Measurements from ENCODE around the gene TC2N. TPM values are rescaled to one million over a fixed set of nuclear protein-coding genes. Genes with fewer than 3 reads are reported as not detected.

Gene TC2N
- total RNA-seq, 2 donors from 2014 or later = 67.6 to 93.4 TPM

DNA sequence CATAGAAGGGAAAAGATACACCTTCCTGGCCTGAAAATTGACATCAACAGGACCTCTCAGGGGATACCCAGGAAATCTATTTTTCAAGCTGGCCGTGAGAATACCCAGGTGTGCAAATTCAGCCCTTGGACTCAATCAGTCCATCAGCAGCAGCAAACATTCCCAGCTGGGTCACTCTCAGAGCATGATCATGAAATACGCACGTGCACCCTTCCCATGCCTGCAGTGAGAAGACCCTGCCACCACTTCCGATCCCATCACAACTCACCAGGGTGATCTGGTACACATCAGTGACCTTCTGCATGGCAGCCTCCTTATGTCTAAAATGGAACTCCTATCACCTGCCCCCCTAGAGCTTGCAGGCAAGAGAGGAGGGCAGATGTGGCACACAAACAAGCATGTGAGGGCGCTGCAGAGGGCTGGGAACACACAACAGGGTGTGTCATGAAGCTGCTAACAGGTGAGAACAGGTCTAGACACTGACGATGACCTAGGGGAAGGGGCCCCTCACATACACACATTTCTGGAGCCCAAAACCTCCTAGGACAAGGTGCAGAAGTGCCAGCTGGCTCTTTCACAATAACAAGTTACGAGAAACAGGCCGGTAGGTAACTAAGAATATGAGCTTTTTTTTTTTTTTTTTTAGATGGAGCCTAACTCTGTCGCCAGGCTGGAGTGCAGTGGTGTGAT is 37.8 kb upstream of the TC2N start:
- TF ChIP-seq, protein P1, sequence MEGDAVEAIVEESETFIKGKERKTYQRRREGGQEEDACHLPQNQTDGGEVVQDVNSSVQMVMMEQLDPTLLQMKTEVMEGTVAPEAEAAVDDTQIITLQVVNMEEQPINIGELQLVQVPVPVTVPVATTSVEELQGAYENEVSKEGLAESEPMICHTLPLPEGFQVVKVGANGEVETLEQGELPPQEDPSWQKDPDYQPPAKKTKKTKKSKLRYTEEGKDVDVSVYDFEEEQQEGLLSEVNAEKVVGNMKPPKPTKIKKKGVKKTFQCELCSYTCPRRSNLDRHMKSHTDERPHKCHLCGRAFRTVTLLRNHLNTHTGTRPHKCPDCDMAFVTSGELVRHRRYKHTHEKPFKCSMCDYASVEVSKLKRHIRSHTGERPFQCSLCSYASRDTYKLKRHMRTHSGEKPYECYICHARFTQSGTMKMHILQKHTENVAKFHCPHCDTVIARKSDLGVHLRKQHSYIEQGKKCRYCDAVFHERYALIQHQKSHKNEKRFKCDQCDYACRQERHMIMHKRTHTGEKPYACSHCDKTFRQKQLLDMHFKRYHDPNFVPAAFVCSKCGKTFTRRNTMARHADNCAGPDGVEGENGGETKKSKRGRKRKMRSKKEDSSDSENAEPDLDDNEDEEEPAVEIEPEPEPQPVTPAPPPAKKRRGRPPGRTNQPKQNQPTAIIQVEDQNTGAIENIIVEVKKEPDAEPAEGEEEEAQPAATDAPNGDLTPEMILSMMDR (IDR thresholded peaks at IDR 0.05) = no peak
- Histone ChIP-seq H3K4me1 (peaks cover 4% of the 10 kb centered on the region), H3K9me3 (no peaks in the 10 kb centered on the region), H3K27me3 (no peaks in the 10 kb centered on the region), H3K4me3 (no peak overlapping the region), H3K36me3 (no peaks in the 10 kb centered on the region), H3K27ac (no peak overlapping the region), H3K9ac (ENCODE audit: low read depth in 2 of 2, low read length in 2 of 2) (no peak overlapping the region)
- no peak for DNase-seq
- intact Hi-C loops (cut with DNase I) = loop anchor here (5.0 kb wide), 1 partner anchor 253 kb away; no protein-coding TSS in a partner anchor

DNA sequence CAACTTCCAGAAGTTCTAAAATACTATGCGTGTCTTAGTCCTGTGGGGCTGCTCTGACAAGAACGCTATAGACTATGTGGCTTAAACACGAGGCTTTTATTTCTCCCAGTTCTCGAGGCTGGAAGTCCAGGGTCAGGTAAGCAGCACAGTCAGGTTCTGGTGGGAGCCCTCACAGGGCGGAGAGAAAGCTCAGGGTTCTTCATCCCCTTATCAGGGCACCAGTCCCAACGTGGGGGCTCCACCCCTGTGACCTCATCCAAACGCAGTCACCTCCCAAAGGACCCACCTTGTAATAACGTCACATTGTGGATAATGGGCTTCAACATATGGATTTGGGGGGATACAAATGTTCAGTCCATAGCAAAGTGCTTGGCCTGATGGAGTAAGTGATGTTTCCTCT is 37.1 kb upstream of the TC2N start:
- H3K4me1 ChIP-seq = peaks cover 4% of the 10 kb centered on the region
- no peaks in the 10 kb centered on the region for H3K9me3 ChIP-seq
- TF ChIP-seq, protein P1 (IDR thresholded peaks at IDR 0.05) = no peak
- no peak for DNase-seq
- no peak overlapping the region for H3K9ac ChIP-seq (ENCODE audit: low read depth in 2 of 2, low read length in 2 of 2)
- H3K27ac ChIP-seq = no peak overlapping the region
- intact Hi-C loops (cut with DNase I) = loop anchor here (5.0 kb wide), 1 partner anchor 252 kb away; no protein-coding TSS in a partner anchor
- H3K4me3 ChIP-seq = no peak overlapping the region
- no peaks in the 10 kb centered on the region for H3K36me3 ChIP-seq
- no peaks in the 10 kb centered on the region for H3K27me3 ChIP-seq

DNA sequence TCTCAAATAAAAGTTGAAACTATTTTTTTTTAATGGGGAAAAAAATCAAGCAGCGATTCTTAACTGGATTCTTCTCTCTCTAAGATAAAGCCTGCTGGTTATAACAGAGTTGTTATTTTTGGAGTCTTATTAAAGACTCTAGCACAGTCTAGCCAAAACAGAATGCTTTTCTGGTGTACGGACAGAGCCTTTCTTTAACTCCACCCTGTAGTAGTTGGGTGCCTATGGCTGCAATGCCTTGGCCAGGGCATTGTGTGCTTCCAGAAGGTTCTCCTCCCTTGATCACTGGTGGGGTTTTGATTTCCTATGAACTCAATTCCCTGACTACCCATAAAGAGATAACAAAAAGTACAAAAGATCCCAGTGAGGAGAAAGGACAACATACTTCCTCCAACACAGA is 35.7 kb upstream of the TC2N start:
- Histone ChIP-seq H3K36me3 (no peaks in the 10 kb centered on the region), H3K27ac (no peak overlapping the region), H3K9ac (ENCODE audit: low read depth in 2 of 2, low read length in 2 of 2) (no peak overlapping the region), H3K4me1 (peaks cover 4% of the 10 kb centered on the region), H3K9me3 (no peaks in the 10 kb centered on the region), H3K4me3 (no peak overlapping the region), H3K27me3 (no peaks in the 10 kb centered on the region)
- TF ChIP-seq, protein P1 (IDR thresholded peaks at IDR 0.05) = no peak
- no peak for DNase-seq
- intact Hi-C loops (cut with DNase I) = loop anchor here (5.0 kb wide), 1 partner anchor 251 kb away; no protein-coding TSS in a partner anchor

DNA sequence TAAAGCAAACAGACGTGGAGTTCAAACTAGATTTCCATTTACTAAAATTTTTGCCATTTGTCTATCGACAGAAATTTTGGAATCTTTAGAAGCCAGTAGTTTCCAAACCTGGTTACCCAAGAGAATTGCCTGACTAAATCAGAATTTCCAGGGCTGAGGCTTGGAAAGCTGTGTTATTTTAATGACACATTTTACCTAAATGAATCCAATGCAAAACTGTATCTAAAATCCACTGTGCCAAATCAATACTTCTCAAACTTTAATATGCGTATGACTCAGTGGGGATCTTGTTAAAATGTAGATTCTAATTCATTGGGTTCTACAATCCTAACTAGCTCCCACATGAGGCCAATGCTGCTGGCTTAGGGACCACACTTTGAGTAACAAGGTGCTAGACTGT is 35.0 kb upstream of the TC2N start:
- no peaks in the 10 kb centered on the region for H3K36me3 ChIP-seq
- no peak overlapping the region for H3K4me3 ChIP-seq
- H3K9ac ChIP-seq (ENCODE audit: low read depth in 2 of 2, low read length in 2 of 2) = no peak overlapping the region
- no peaks in the 10 kb centered on the region for H3K27me3 ChIP-seq
- no peak for DNase-seq
- TF ChIP-seq, protein P1 (IDR thresholded peaks at IDR 0.05) = no peak
- intact Hi-C loops (cut with DNase I) = loop anchor here (5.0 kb wide), 1 partner anchor 250 kb away; no protein-coding TSS in a partner anchor
- no peak overlapping the region for H3K27ac ChIP-seq
- H3K4me1 ChIP-seq = peaks cover 4% of the 10 kb centered on the region
- no peaks in the 10 kb centered on the region for H3K9me3 ChIP-seq

DNA sequence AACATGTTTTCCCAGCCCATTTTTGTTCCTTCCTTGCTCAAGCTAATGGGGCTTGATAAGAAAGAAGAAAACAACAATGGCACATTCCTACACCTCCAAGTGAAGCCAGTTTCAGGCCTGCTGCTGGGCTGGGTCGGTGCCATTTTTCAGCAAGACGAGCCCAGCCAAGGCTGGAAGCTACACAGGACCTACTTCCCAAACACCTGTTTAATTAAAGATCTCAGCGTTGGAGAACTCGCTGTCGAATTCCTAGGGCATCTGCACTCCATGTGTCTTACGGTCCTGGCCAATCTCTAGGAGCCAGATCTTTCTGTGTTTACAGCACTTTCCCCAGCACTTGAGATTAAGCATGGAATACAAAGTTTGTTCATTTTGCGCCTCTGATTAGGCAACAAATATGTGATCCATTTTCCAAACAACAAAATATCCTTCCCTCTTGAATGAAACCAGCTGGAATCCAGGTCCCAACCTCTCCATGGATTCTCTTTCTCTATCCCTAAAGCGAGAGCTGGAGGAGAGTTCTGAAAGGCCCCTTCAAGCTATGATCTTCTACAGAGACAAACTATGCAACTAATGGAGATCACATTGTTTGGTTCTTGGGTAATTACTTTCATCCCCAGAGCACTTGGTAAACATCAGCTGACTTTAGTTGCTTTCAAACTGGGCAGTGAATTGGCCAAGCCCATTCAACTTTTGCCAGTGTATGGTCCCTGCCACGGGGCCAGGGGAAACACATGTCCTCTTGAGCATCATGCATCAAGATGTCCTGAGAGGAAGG is 34.3 kb upstream of the TC2N start:
- TF ChIP-seq, protein P1 (IDR thresholded peaks at IDR 0.05) = no peak
- H3K9me3 ChIP-seq = no peaks in the 10 kb centered on the region
- no peak overlapping the region for H3K9ac ChIP-seq (ENCODE audit: low read depth in 2 of 2, low read length in 2 of 2)
- H3K27ac ChIP-seq = no peak overlapping the region
- H3K4me3 ChIP-seq = no peak overlapping the region
- H3K36me3 ChIP-seq = no peaks in the 10 kb centered on the region
- H3K27me3 ChIP-seq = no peaks in the 10 kb centered on the region
- DNase-seq = no peak
- peaks cover 2% of the 10 kb centered on the region for H3K4me1 ChIP-seq
- intact Hi-C loops (cut with DNase I) = loop anchor here (5.0 kb wide), 1 partner anchor 249 kb away; no protein-coding TSS in a partner anchor
